HepG2 (cell line): ENCODE data around the gene GPR15LG. TPM values are rescaled to one million over a fixed set of nuclear protein-coding genes. Genes with fewer than 3 reads are reported as not detected.

Experiments used
- ATAC-seq: fragments of 200-7000 bp; cut with Tn5 transposase; 3 replicates; pipeline ENCODE4 v1.9.1; 2020; ENCODE audit warnings: mild to moderate bottlenecking, moderate library complexity
- BruUV-seq: library from RNA; stranded (reverse); fragments of 400-500 nt; replicated peaks from 2 replicates; lab custom pipeline; 2021; lab: Mats Ljungman, UMichigan
- CTCF ChIA-PET: fragments of 300-600 bp; formaldehyde crosslinking; extraction: SDS; loops from one replicate; lab custom pipeline; 2021; ENCODE audit warnings: low total read pairs, inconsistent platforms, low intra/inter-chr PET ratio; lab: Yijun Ruan, JAX
- POLR2A ChIA-PET: fragments of 350-600 bp; sonication (Branson Sonifier 250); formaldehyde crosslinking; loops from one replicate; lab custom pipeline; 2020; ENCODE audit warnings: antibody characterized with exemption, inconsistent platforms; lab: Yijun Ruan, JAX
- DNase-seq: peaks from one replicate; pipeline ENCODE4 v3.0.0-alpha.2; 2015; ENCODE audit warnings: low spot score
- FAIRE-seq: peaks from 3 replicates; lab custom pipeline; 2011; peaks lifted over from hg19 to GRCh38; lab: Jason Lieb, UNC
- H2AFZ ChIP-seq: one replicate; pipeline ENCODE4 v1.6.1; 2011; ENCODE audit warnings: low read length, inconsistent platforms
- H3K27ac ChIP-seq: fragments of 300-600 bp; 3 replicates; pipeline ENCODE4 v1.8.0; 2011; ENCODE audit warnings: mixed run types, mild to moderate bottlenecking, mixed read lengths, low read length, inconsistent platforms; ENCODE audit not compliant: insufficient read depth; ENCODE audit errors: extremely low read length
- H3K27me3 ChIP-seq, 2 experiments: fragments of 200-600 bp in 1 of 2; 2 replicates in 1 of 2; 3 replicates in 1 of 2; pipeline versions ENCODE4 v1.6.0 to v1.8.0; 2011; ENCODE audit warnings: low read length in 2 of 2, mild to moderate bottlenecking in 2 of 2, moderate library complexity in 2 of 2, inconsistent platforms in 1 of 2; ENCODE audit not compliant: insufficient read depth in 2 of 2, control insufficient read depth in 1 of 2
- H3K36me3 ChIP-seq, 2 experiments: fragments of 200-600 bp in 1 of 2; replicated peaks in 1 of 2; 2 replicates in 1 of 2; 3 replicates in 1 of 2; pipeline versions ENCODE4 v1.5.1 to v1.8.0; 2011; ENCODE audit warnings: low read length in 2 of 2, inconsistent platforms in 1 of 2; ENCODE audit not compliant: insufficient read depth in 2 of 2, control insufficient read depth in 1 of 2
- H3K4me1 ChIP-seq: 2 replicates; pipeline ENCODE4 v1.5.1; 2012; ENCODE audit warnings: low read length, inconsistent platforms; ENCODE audit not compliant: insufficient read depth
- H3K4me2 ChIP-seq: 2 replicates; pipeline ENCODE4 v1.6.0; 2011; ENCODE audit warnings: low read depth, low read length, inconsistent platforms
- H3K4me3 ChIP-seq, 3 experiments: fragments of 200-600 bp in 1 of 3; sonication (generic), shearing (Covaris generic) in 1 of 3; replicated peaks in 1 of 3; 2 replicates each; pipeline ENCODE4 v1.5.1; 2011 to 2016; ENCODE audit warnings: low read length in 3 of 3, inconsistent platforms in 2 of 3, low read depth in 2 of 3, mild to moderate bottlenecking in 2 of 3, control low read depth in 1 of 3, mixed read lengths in 1 of 3; ENCODE audit not compliant: insufficient read depth in 1 of 3
- H3K79me2 ChIP-seq: one replicate; pipeline ENCODE4 v1.6.1; 2011; ENCODE audit warnings: low read length, inconsistent platforms; ENCODE audit not compliant: insufficient read depth
- H3K9ac ChIP-seq: 2 replicates; pipeline ENCODE4 v1.6.0; 2011; ENCODE audit warnings: mild to moderate bottlenecking, low read depth, low read length, inconsistent platforms; ENCODE audit not compliant: insufficient read depth
- H3K9me3 ChIP-seq: 2 replicates; pipeline ENCODE4 v1.5.1; 2012; ENCODE audit warnings: mild to moderate bottlenecking, low read length
- H4K20me1 ChIP-seq: 2 replicates; pipeline ENCODE4 v1.6.0; 2011; ENCODE audit warnings: inconsistent platforms, mild to moderate bottlenecking, low read length, moderate library complexity; ENCODE audit not compliant: insufficient read depth
- CEBPB ChIP-seq: IDR thresholded peaks from 2 replicates; pipeline ENCODE4 v1.6.1; 2011; ENCODE audit warnings: low read depth, low read length, improper control_type of control experiment, borderline replicate concordance
- HNF1B ChIP-seq: sonication (generic); formaldehyde crosslinking; IDR thresholded peaks from 2 replicates; pipeline ENCODE4 v1.5.1; 2020; ENCODE audit warnings: mild to moderate bottlenecking, moderate library complexity, missing genetic modification reagents
- KDM2A ChIP-seq: sonication (generic); formaldehyde crosslinking; IDR thresholded peaks from 2 replicates; pipeline ENCODE4 v1.4.0; 2020; ENCODE audit warnings: low read depth, missing genetic modification reagents, borderline replicate concordance
- PAF1 ChIP-seq: IDR thresholded peaks from 2 replicates; pipeline ENCODE4 v1.6.1; 2016; ENCODE audit warnings: missing genetic modification reagents, missing compliant biosample characterization
- PHF21A ChIP-seq: sonication (generic); formaldehyde crosslinking; IDR thresholded peaks from 2 replicates; pipeline ENCODE4 v1.5.0; 2020; ENCODE audit warnings: mild to moderate bottlenecking, missing genetic modification reagents
- POLR2G ChIP-seq: fragments of 200-400 bp; formaldehyde crosslinking; IDR thresholded peaks from 2 replicates; pipeline ENCODE4 v1.6.1; 2018; ENCODE audit warnings: mild to moderate bottlenecking, low read depth, low read length, moderate library complexity
- RBM22 ChIP-seq: fragments of 200-400 bp; formaldehyde crosslinking; optimal IDR thresholded peaks from 2 replicates; pipeline ENCODE3; 2017; ENCODE audit warnings: mild to moderate bottlenecking, low read length, moderate library complexity
- SOX13 ChIP-seq, 3 experiments: fragments of 450-650 bp in 1 of 3; sonication (generic) in 1 of 3; formaldehyde crosslinking in 1 of 3; IDR thresholded peaks in 2 of 3; conservative IDR thresholded peaks in 1 of 3; 2 replicates each; pipeline versions ENCODE4 v1.5.0 to v1.6.1; 2016 to 2020; ENCODE audit warnings: antibody characterized with exemption in 1 of 3, mild to moderate bottlenecking in 1 of 3, missing compliant biosample characterization in 1 of 3, missing genetic modification reagents in 1 of 3, moderate library complexity in 1 of 3
- ZNF138 ChIP-seq: sonication (generic); formaldehyde crosslinking; IDR thresholded peaks from 2 replicates; pipeline ENCODE4 v1.5.0; 2020; ENCODE audit warnings: mild to moderate bottlenecking, low read depth, missing genetic modification reagents
- ZSCAN29 ChIP-seq: sonication (generic); formaldehyde crosslinking; conservative IDR thresholded peaks from 2 replicates; pipeline ENCODE4 v1.4.0; 2020; ENCODE audit warnings: mild to moderate bottlenecking, missing genetic modification reagents
- WGBS: methylation state at CpG from one replicate; pipeline ENCODE4 v1.1.6; 2017; ENCODE audit warnings: low lambda C conversion rate; 5-methylcytosine and 5-hydroxymethylcytosine counted together
- in situ Hi-C: cut with HindIII; loops from 2 replicates; pipeline ENCODE4 v1.10.0; 2017; ENCODE audit warnings: low pct_unique_long_range_greater_than_20kb; ENCODE audit not compliant: extremely low pct_ligation_motif_present
- intact Hi-C: fragments of 100-400 bp; cut with micrococcal nuclease; formaldehyde crosslinking; loops from one replicate; pipeline ENCODE4 v1.10.0; 2022; ENCODE audit not compliant: unreplicated experiment
- polyA plus RNA-seq, 8 experiments: library from polyadenylated mRNA; depleted of rRNA in 3 of 8; stranded (reverse) in 7 of 8; unstranded in 1 of 8; fragments of >200 nt; fragmentation: Illumina TruSeq in 4 of 8; extraction: Trizol in 4 of 8; gene quantifications; 2 replicates each; pipeline versions ENCODE4 v1.2.1 to v1.2.3, GENCODE V29; 2011 to 2016; ENCODE audit warnings: low read depth in 4 of 8, missing spikeins in 1 of 8, mixed read lengths in 1 of 8; ENCODE audit not compliant: insufficient read depth in 1 of 8
- total RNA-seq, 5 experiments: library from RNA; depleted of rRNA; stranded (reverse); fragments of >200 nt; fragmentation: Illumina TruSeq; extraction: Trizol; gene quantifications; 2 replicates each; pipeline ENCODE4 v1.2.3, GENCODE V29; 2016; ENCODE audit warnings: low read depth in 1 of 5

Gene GPR15LG
- total and polyA plus RNA-seq, 2 of the 13 experiments (the other 11 are each of a cell fraction or from before 2014, with no cell fraction given), result not detected

DNA sequence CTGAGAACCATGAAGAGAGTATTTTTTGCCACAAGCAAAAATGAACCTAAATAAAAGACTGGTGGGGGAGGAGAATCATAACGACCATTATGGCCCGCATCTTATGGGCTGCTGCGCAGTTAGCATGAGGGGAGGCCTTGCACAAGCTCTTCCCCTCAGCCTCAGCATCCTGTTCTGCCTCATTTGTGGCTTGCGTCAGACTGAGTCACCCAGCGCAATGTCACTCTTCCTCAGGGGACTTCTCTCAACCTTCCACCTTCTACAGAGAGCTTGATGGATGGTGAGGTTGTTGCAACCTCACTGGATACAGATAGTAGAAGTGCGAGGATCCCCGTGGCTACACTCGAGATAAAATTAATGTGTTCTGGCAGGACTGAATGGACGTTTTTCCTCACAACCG is 16.8 kb upstream of the GPR15LG start (continued):
- TF ChIP-seq ZNF138, result no peak
- peak; percentile 56; the same call in 1 of the 2 replicates for TF ChIP-seq POLR2G
- TF ChIP-seq RBM22, result peak; percentile 68
- TF ChIP-seq SOX13 (IDR thresholded peaks at IDR 0.05), result no peak
- TF ChIP-seq SOX13 (CRISPR knock-in tag; conservative IDR thresholded peaks at IDR 0.05 in 1 of 2, IDR thresholded peaks at IDR 0.05 in 1 of 2), result no peak
- TF ChIP-seq PAF1, result peak; percentile 45; the same call in 1 of the 2 replicates
- peak; percentile 40; the same call in 1 of the 2 replicates for TF ChIP-seq KDM2A (CRISPR knock-in tag)
- 0 out of 2 replicates have a peak, but pooled peaks have one; percentile 1 for TF ChIP-seq CEBPB
- no peak for TF ChIP-seq HNF1B

- H3K27ac ChIP-seq, result no peak overlapping the region
- no peak overlapping the region for H2AFZ ChIP-seq
- H3K4me3 ChIP-seq, result no peak overlapping the region
- H3K9me3 ChIP-seq, result no peaks in the 10 kb centered on the region
- peaks cover 0 to 2% of the 10 kb centered on the region in 2 experiments; a peak in 1 of 5 replicates for H3K36me3 ChIP-seq
- intact Hi-C loops, result no loop called here
- ATAC-seq, result no peak
- 0 out of 2 replicates have a peak, but pooled peaks cover 10% of the 10 kb centered on the region for H3K4me1 ChIP-seq
- no TSS peak for BruUV-seq
- H3K4me2 ChIP-seq, result no peak overlapping the region
- DNase-seq, result no peak
- TF ChIP-seq PAF1 (0 out of 2 replicates have a peak, but pooled peaks have one; percentile 32), ZSCAN29 (CRISPR knock-in tag) (no peak), PHF21A (CRISPR knock-in tag) (no peak)
- WGBS, result 91% methylated on average over 2 of the region's 2 CpGs
- H4K20me1 ChIP-seq, result no peaks in the 10 kb centered on the region
- POLR2A ChIA-PET, result no interaction called here
- no peaks in the 10 kb centered on the region for H3K79me2 ChIP-seq
- CTCF ChIA-PET, result no interaction called here
- H3K27me3 ChIP-seq, result peaks cover 0 to 3% of the 10 kb centered on the region in 2 experiments; a peak in 1 of 5 replicates
- FAIRE-seq, result no peak
- in situ Hi-C loops, result no loop called here
- H3K9ac ChIP-seq, result no peak overlapping the region
These were observed 15.5 kb upstream of the GPR15LG start for GRCh38 chr10:84158061-84158460.
